Stimulated activated CD4-positive, alpha-beta T cell treated with anti-CD3 and anti-CD28 coated beads, TNF-alpha, amount 100 ng/mL, for 4 hours (primary cell): ENCODE data around the gene PPP1R16B.

ENCODE experiments used
- DNase-seq, 3 experiments: peaks; one replicate each; pipeline ENCODE4 v3.0.0-alpha.2; 2020; ENCODE audit warnings: low read depth in 3 of 3

PPP1R16B gene

GRCh38 chr20:38805502-38805957 lies at the start of gene PPP1R16B:
TSS of gene PPP1R16B (plus strand) at chr20:38805697. CDS start at chr20:38835926, 30,229 bp downstream.
- DNase-seq = peak; percentile 61 to 68 (median 62)

GRCh38 chr20:38757145-38757775 lies 48.2 kb upstream of the PPP1R16B start:
- no peak for DNase-seq

GRCh38 chr20:38759106-38759505 lies 46.4 kb upstream of the PPP1R16B start:
- no peak for DNase-seq

DNA sequence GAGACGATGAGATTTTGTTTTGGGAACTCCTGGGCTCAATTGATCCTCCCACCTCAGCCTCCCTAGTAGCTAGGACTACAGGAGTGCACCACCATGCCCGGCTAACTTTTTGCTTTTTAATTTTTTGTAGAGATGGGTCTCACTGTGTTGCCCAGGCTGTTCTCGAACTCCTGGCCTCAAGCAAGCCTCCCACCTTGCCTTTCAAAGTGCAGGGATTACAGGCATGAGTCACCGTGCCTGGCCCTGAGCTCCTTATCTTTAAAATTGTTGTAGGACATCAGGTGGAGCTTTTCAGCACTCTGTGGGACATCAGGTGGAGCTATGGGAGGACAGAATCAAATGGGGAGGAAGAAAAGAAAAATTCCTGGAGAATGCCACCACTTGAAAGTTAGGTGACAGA lies 44.5 kb upstream of the PPP1R16B start:
- no peak for DNase-seq

DNA sequence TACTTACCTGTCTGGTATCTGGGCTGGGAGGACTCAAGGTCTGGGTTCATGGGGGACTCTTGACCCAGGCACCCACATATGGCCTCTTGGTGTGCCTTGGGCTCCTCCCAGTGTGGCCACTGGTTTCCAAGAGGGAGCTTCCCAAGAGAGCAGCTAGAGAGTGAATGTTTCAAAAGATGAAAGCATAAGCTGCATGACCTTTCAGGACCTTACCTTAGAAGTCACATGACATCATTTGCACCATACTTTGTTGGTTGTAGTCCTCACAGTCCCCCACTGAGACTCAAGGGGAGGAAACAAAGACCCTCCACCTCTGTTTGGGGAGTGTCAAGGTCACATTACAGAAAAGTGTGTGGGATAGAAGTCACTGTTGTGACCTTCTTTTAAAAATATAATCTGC lies 43.3 kb upstream of the PPP1R16B start:
- DNase-seq = no peak

DNA sequence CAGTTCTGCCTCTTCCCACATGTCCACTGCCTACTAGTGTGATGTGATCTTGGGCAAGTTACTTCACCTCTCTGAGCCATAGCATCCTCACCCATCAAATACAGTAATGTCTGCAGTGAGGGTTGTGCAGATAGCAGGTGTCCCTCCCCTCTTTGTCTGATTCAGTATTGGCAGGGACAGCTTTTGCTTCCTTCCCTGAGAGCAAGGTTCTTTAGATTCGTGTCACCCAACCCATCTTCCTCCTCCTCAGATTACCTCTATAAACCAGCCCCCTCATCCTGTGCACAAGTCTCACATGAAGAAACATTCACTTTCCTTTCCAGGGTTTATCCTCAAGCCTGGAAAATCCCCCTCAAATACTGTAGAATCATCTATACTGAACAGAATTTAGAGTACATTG lies 41.9 kb upstream of the PPP1R16B start:
- no peak for DNase-seq

DNA sequence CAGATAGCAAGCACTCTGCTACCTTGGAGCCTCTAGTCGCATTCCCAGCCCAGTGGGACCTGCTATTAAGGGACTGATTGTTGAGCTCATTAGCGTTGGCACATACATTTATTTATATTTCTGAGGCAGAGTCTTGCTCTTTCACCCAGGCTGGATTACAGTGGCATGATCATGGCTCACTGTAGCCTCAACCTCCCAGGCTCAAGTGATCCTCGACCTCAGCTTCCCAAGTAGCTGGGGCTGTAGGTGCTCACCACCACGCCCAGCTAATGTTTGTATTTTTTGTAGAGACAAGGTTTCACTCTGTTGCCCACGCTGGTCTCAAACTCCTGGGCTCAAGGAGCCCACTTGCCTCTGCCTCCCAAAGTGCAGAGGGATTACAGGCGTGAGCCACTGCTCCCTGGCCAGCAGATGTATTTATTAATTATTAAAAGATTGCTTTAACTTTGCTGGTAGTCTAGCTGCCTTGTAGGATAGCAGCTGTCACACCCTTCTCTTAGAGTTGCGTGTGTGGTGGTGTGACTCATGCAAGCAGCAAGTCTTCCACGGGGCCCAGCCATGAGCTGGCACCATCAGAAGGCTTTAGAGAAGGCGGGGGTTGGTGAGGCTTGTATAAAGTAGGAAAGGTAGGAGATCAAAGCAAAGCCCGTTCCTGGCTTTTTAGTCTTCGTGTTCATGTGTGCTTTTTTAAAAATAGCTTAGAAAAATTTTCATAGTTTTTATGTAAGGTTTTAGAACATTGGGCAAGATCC lies 40.8 kb upstream of the PPP1R16B start:
- DNase-seq = peak; percentile 23 to 35 (median 26)

DNA sequence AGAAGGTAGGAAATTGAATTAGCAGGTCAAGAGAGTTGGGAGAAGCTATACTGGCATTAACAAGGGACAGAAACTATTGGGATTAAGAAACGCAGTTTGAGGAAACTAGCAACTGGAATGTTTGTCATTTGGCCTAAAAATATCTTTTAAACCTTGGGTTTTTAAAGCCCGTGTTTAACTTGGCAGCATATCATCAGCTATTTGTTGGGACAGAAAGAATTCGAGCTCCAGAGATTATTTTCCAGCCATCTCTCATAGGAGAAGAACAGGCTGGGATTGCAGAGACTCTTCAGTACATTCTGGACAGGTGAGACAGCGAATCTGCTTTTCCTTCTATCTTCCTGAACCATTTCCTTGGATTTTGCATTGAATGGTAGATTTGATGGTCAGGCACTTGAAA lies 39.4 kb upstream of the PPP1R16B start:
- no peak for DNase-seq

DNA sequence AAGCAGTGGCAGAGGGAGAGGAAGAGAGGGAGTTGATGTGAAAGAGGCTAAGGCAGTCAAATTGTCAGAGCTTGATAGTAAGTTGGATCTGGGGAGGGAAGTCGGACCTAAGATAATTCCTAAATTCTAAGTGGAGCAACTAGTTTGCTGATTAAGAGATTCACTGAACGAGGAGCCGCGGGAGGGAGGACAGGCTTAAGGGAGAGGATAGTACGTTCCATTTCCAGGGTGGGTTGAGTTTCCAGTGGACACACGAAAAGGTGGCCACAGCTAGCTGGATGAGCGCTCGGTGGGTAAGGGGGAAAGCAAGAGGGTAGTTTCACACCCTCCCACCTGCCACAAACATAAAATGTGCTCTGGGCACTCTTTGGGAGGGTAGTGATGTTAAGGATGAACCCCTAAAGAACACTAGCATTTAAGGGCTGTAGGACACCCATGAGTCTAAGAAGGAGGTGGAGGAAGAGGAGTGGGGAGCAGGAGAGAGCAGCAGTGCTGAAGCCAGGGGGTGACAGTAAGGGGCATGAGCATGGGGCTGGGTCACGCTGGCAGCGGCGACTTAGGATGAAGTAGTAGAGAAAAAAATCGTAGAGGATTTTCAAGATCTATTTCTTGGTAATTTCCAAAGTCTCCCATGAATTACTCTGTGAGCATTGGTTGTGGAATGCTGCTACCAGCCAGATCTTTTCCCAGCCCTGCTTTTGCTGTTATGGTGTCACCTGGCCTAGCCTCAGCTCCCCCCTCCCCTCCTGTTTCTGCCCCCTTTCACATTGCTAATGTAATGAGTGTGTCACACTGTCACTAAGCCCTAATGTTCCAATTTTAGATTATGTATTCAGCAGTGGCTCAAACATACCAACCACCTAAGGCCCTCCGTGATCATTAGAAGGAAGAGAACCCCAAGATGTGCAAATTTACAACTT lies 35.9 kb upstream of the PPP1R16B start:
- DNase-seq = no peak

DNA sequence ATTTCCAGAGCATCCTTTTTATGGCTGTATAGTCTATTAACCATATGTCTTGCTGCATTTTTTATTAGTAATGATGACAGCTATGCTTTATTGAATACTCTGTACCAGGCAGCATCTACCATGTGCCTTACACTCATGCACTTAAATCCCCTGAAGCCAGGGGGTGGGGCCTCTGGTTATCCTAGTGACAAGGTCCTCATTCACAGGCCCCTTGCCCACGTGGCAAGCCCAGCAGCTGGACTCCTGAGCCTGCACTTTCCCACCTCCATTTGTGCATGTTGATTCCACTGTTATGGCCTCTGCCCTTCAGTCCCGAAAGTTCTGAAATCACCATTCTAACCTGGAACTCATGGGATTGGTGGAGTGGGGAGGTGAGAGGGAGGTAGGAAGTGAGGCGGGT lies 35.0 kb upstream of the PPP1R16B start:
- DNase-seq = no peak

- DNase-seq = no peak
These were observed 34.5 kb upstream of the PPP1R16B start for GRCh38 chr20:38770970-38771369.

GRCh38 chr20:38771621-38772020 lies 33.9 kb upstream of the PPP1R16B start:
- DNase-seq = no peak

GRCh38 chr20:38774167-38774566 lies 31.3 kb upstream of the PPP1R16B start:
- DNase-seq = no peak

DNA sequence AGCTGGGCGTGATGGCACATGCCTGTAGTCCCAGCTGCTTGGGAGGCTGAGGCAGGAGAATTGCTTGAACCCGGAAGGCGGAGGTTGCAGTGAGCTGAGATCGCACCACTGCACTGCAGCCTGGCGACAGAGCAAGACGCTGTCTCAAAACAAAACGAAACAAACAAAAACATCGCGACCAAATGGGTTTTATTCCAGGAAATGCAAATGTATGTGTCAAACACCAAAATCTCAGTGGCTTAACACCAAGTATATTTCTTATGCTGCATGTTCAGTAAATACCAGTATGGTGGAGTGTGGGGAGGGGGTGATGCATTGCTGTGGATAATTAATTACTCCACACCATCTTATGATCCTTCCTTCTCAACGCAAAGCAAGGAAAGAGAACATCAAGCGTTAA lies 29.1 kb upstream of the PPP1R16B start:
- no peak for DNase-seq

DNA sequence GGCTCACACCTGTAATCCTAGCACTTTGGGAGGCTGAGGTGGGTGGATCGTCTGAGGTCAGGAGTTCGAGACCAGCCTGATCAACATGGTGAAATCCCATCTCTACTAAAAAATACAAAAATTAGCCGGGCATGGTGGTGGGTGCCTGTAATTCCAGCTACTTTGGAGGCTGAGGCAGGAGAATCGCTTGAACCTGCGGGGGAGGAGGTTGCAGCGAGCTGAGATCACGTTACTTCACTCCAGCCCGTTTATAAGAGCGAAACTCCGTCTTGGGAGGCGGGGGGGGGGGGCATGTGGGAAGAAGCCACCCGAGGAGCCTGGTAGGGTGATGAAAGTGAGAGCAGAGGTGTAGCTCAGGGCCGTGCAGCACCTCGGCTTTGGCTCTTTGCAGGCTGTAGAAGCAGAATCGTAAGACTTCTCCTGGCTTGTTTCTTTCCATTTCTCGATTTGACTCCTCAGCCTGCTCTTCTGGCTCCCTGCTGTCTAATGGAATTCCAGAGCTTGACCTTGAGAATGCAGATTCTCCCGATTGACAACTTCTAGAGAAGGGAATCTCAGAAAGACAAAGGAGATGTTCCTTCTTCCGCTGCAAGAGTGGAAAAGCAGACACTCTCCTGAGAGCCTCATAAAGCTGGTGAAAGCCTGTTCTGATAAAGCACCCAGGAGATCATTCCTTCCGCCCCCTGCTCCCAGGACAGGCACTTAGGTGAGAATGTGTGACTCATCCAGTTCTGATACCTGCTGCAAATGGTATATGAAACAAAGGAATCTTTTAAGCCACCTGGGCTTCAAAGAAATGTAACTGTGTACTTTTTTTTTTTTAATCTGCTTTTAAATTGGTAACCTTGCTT lies 26.0 kb upstream of the PPP1R16B start:
- DNase-seq = no peak

GRCh38 chr20:38782275-38782674 lies 23.2 kb upstream of the PPP1R16B start:
- DNase-seq = no peak

- no peak for DNase-seq
These were observed 17.6 kb upstream of the PPP1R16B start for GRCh38 chr20:38787870-38788269.

GRCh38 chr20:38789503-38790199 lies 15.8 kb upstream of the PPP1R16B start:
- DNase-seq = no peak

GRCh38 chr20:38790200-38791053 lies 15.1 kb upstream of the PPP1R16B start:
- DNase-seq = peak in 1 of 3 experiments; percentile 22

DNA sequence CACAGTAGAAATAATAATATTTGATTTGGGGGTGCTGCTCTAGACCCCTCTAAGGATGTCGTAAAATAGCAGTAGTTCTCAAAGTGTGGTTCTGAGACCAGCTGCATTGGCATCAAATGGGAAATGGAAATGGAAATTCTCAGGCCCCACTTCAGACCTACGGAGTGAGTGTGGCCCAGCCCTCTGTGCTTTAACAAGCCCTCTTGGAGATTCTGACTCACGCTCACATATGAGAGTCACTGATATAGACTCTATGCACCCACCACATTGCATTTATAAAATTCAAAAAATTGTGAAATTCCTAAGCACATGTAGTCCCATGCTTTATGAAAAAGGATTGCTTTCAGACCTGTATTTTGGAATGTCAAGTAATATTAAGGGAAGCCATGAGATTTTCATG lies 14.2 kb upstream of the PPP1R16B start:
- no peak for DNase-seq
